Measurements from ENCODE around the gene CXCL1. TPM values are rescaled to one million over a fixed set of nuclear protein-coding genes. Genes with fewer than 3 reads are reported as not detected.

The CXCL1 gene
- polyA plus RNA-seq, 3 donors = 1.7 to 4.4 (median 3.5) TPM

- Histone ChIP-seq H3K4me3 (replicated peaks in 1 of 3; ENCODE audit: low read depth in 2 of 3, low read length in 3 of 3) (no peak overlapping the region), H3K4me1 (ENCODE audit: control insufficient read depth in 1 of 2, insufficient read depth in 2 of 2, low read length in 2 of 2) (peaks cover 4 to 5% of the 10 kb centered on the region in 2 donors), H3K79me2 (ENCODE audit: insufficient read depth, low read length) (no peaks in the 10 kb centered on the region), H3K4me2 (replicated peaks; ENCODE audit: extremely low read depth, low read length, poor library complexity, severe bottlenecking) (no peak overlapping the region), H2AFZ (ENCODE audit: insufficient read depth, low read depth, low read length, poor library complexity, severe bottlenecking) (no peak overlapping the region), H3K27ac (ENCODE audit: low read depth in 1 of 2, low read length in 2 of 2) (no peak overlapping the region), H3K27me3 (ENCODE audit: control insufficient read depth in 2 of 2, insufficient read depth in 2 of 2, low read length in 2 of 2) (no peaks in the 10 kb centered on the region), H3K9ac (ENCODE audit: insufficient read depth, low read length, poor library complexity, severe bottlenecking) (no peak overlapping the region), H3K36me3 (replicated peaks in 1 of 2; ENCODE audit: control insufficient read depth in 1 of 2, insufficient read depth in 2 of 2, low read length in 2 of 2) (no peaks in the 10 kb centered on the region), H3K9me3 (replicated peaks in 1 of 2; ENCODE audit: control insufficient read depth in 1 of 2, insufficient read depth in 1 of 2, low read length in 2 of 2) (no peaks in the 10 kb centered on the region), H4K20me1 (ENCODE audit: insufficient read depth, low read length) (no peaks in the 10 kb centered on the region)
- Mint-ChIP-seq H3K36me3 (no peaks in the 10 kb centered on the region), H3K27ac (no peak overlapping the region), H3K27me3 (ENCODE audit: low read depth in 3 of 3) (peaks cover 0 to 2% (median 0%) of the 10 kb centered on the region in 3 donors), H3K4me3 (no peak overlapping the region), H3K4me1 (peaks cover 21% of the 10 kb centered on the region), H3K9me3 (peaks cover 0 to 2% (median 0%) of the 10 kb centered on the region in 7 donors)
- 88% methylated on average over 1 of the region's 3 CpGs for WGBS (ENCODE audit: insufficient coverage)
- DNase-seq = no peak
- no peak for TF ChIP-seq CTCF (IDR thresholded peaks at IDR 0.05)
- intact Hi-C loops (cut with micrococcal nuclease) = no loop called here
Observed at GRCh38 chr4:73902817-73903547, 33.8 kb downstream of the CXCL1 start.

GRCh38 chr4:73904491-73904890 is 35.3 kb downstream of the CXCL1 start:
- H3K27me3 Mint-ChIP-seq (ENCODE audit: low read depth in 3 of 3) = peaks cover 0 to 2% (median 0%) of the 10 kb centered on the region in 3 donors
- Histone ChIP-seq H3K4me3 (replicated peaks in 1 of 3; ENCODE audit: low read depth in 2 of 3, low read length in 3 of 3) (no peak overlapping the region), H3K9me3 (replicated peaks in 1 of 2; ENCODE audit: control insufficient read depth in 1 of 2, insufficient read depth in 1 of 2, low read length in 2 of 2) (no peaks in the 10 kb centered on the region), H2AFZ (ENCODE audit: insufficient read depth, low read depth, low read length, poor library complexity, severe bottlenecking) (no peak overlapping the region), H3K9ac (ENCODE audit: insufficient read depth, low read length, poor library complexity, severe bottlenecking) (no peak overlapping the region), H3K4me2 (replicated peaks; ENCODE audit: extremely low read depth, low read length, poor library complexity, severe bottlenecking) (peak overlapping the region; percentile 38), H3K36me3 (replicated peaks in 1 of 2; ENCODE audit: control insufficient read depth in 1 of 2, insufficient read depth in 2 of 2, low read length in 2 of 2) (no peaks in the 10 kb centered on the region), H3K79me2 (ENCODE audit: insufficient read depth, low read length) (no peaks in the 10 kb centered on the region), H4K20me1 (ENCODE audit: insufficient read depth, low read length) (no peaks in the 10 kb centered on the region), H3K4me1 (ENCODE audit: control insufficient read depth in 1 of 2, insufficient read depth in 2 of 2, low read length in 2 of 2) (peaks cover 4 to 5% of the 10 kb centered on the region in 2 donors), H3K27me3 (ENCODE audit: control insufficient read depth in 2 of 2, insufficient read depth in 2 of 2, low read length in 2 of 2) (no peaks in the 10 kb centered on the region), H3K27ac (ENCODE audit: low read depth in 1 of 2, low read length in 2 of 2) (no peak overlapping the region)
- peak overlapping the region in 3 of 7 donors; percentile 7 to 47 (median 28) for H3K27ac Mint-ChIP-seq
- intact Hi-C loops (cut with micrococcal nuclease) = no loop called here
- H3K4me3 Mint-ChIP-seq = no peak overlapping the region
- peaks cover 0 to 2% (median 0%) of the 10 kb centered on the region in 7 donors for H3K9me3 Mint-ChIP-seq
- no peaks in the 10 kb centered on the region for H3K36me3 Mint-ChIP-seq
- TF ChIP-seq CTCF (IDR thresholded peaks at IDR 0.05) = no peak
- 10% methylated on average over 1 of the region's 4 CpGs for WGBS (ENCODE audit: insufficient coverage)
- H3K4me1 Mint-ChIP-seq = peaks cover 21% of the 10 kb centered on the region
- DNase-seq = peak in 2 of 3 donors; percentile 9 to 18
